ENCODE data around the gene RSRC1.

The RSRC1 gene

GRCh38 chr3:158128755-158129154 is 18.9 kb downstream of the RSRC1 start:
- no peak for DNase-seq (ENCODE audit: low read depth in 2 of 2)

GRCh38 chr3:158134363-158134762 is 24.5 kb downstream of the RSRC1 start:
- no peak for DNase-seq (ENCODE audit: low read depth in 2 of 2)

GRCh38 chr3:158140396-158140795 is 30.5 kb downstream of the RSRC1 start:
- DNase-seq (ENCODE audit: low read depth in 2 of 2) = no peak

- no peak for DNase-seq (ENCODE audit: low read depth in 2 of 2)
Observed at GRCh38 chr3:158148218-158148617, 38.3 kb downstream of the RSRC1 start.

GRCh38 chr3:158152186-158152585 is 42.3 kb downstream of the RSRC1 start:
- DNase-seq (ENCODE audit: low read depth in 2 of 2) = no peak

- DNase-seq (ENCODE audit: low read depth in 2 of 2) = no peak
Observed at GRCh38 chr3:158158969-158159368, 49.1 kb downstream of the RSRC1 start.

- DNase-seq (ENCODE audit: low read depth in 2 of 2) = no peak
Observed at GRCh38 chr3:158159714-158160113, 49.8 kb downstream of the RSRC1 start.

- no peak for DNase-seq (ENCODE audit: low read depth in 2 of 2)
Observed at GRCh38 chr3:158160958-158161357, 51.1 kb downstream of the RSRC1 start.

GRCh38 chr3:158165141-158165655 is 55.3 kb downstream of the RSRC1 start:
- no peak for DNase-seq (ENCODE audit: low read depth in 2 of 2)

GRCh38 chr3:158165730-158166129 is 55.8 kb downstream of the RSRC1 start:
- DNase-seq (ENCODE audit: low read depth in 2 of 2) = no peak

- DNase-seq (ENCODE audit: low read depth in 2 of 2) = no peak
Observed at GRCh38 chr3:158166223-158166622, 56.3 kb downstream of the RSRC1 start.

- DNase-seq (ENCODE audit: low read depth in 2 of 2) = no peak
Observed at GRCh38 chr3:158167737-158168557, 58.1 kb downstream of the RSRC1 start.

GRCh38 chr3:158169091-158169491 is 59.2 kb downstream of the RSRC1 start:
- DNase-seq (ENCODE audit: low read depth in 2 of 2) = no peak

GRCh38 chr3:158181096-158181495 is 71.2 kb downstream of the RSRC1 start:
- DNase-seq (ENCODE audit: low read depth in 2 of 2) = no peak

- no peak for DNase-seq (ENCODE audit: low read depth in 2 of 2)
Observed at GRCh38 chr3:158185711-158186110, 75.8 kb downstream of the RSRC1 start.

GRCh38 chr3:158200955-158201354 is 91.1 kb downstream of the RSRC1 start:
- DNase-seq (ENCODE audit: low read depth in 2 of 2) = no peak

- DNase-seq (ENCODE audit: low read depth in 2 of 2) = no peak
Observed at GRCh38 chr3:158205324-158205723, 95.4 kb downstream of the RSRC1 start.

GRCh38 chr3:158205994-158206393 is 96.1 kb downstream of the RSRC1 start:
- no peak for DNase-seq (ENCODE audit: low read depth in 2 of 2)

- DNase-seq (ENCODE audit: low read depth in 2 of 2) = no peak
Observed at GRCh38 chr3:158210067-158210466, 100.2 kb downstream of the RSRC1 start.

- no peak for DNase-seq (ENCODE audit: low read depth in 2 of 2)
Observed at GRCh38 chr3:158213461-158213860, 103.6 kb downstream of the RSRC1 start.

GRCh38 chr3:158217992-158218391 is 108.1 kb downstream of the RSRC1 start:
- DNase-seq (ENCODE audit: low read depth in 2 of 2) = no peak

GRCh38 chr3:158220575-158220974 is 110.7 kb downstream of the RSRC1 start:
- DNase-seq (ENCODE audit: low read depth in 2 of 2) = no peak

GRCh38 chr3:158221426-158221825 is 111.5 kb downstream of the RSRC1 start:
- no peak for DNase-seq (ENCODE audit: low read depth in 2 of 2)

- DNase-seq (ENCODE audit: low read depth in 2 of 2) = no peak
Observed at GRCh38 chr3:158226429-158226828, 116.5 kb downstream of the RSRC1 start.
